Breast epithelium (tissue), 3 donors: ENCODE measurements around the gene PRRT4.

Source experiments
- POLR2A ChIP-seq: fragments of 450-650 bp; IDR thresholded peaks from one replicate; pipeline ENCODE4 v1.6.1; 2016; ENCODE audit warnings: antibody characterized with exemption, mild to moderate bottlenecking, moderate library complexity
- POLR2AphosphoS5 ChIP-seq, 3 donors: sonication (generic); formaldehyde crosslinking; IDR thresholded peaks; one replicate each; pipeline ENCODE4 v1.6.1; 2017; ENCODE audit warnings: antibody characterized with exemption in 3 of 3
- TF ChIP-seq, protein P1 (sequence below), 3 donors: fragments of 450-650 bp; IDR thresholded peaks; one replicate each; pipeline ENCODE4 v1.5.1; 2016 to 2017; ENCODE audit warnings: antibody characterized with exemption in 3 of 3, mild to moderate bottlenecking in 3 of 3, moderate library complexity in 3 of 3

DNA sequence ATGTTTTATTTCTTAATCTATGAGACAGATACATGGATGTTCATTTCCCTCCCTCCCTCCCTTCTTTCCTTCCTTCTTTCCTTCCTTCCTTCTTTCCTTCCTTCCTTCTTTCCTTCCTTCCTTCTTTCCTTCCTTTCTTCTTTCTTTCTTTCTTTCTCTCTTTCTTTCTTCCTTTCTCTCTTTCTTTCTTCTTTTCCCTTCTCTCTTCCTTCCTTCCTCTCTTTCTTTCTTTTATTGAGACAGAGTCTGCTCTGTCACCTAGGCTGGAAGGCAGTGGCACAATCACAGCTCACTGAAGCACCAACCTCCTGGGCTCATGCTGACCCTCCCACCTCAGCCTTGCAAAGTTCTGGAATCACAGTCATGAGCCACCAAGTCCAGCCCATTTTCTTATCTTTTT, 5.5 kb upstream of the PRRT4 start:
- TF ChIP-seq, protein P1, sequence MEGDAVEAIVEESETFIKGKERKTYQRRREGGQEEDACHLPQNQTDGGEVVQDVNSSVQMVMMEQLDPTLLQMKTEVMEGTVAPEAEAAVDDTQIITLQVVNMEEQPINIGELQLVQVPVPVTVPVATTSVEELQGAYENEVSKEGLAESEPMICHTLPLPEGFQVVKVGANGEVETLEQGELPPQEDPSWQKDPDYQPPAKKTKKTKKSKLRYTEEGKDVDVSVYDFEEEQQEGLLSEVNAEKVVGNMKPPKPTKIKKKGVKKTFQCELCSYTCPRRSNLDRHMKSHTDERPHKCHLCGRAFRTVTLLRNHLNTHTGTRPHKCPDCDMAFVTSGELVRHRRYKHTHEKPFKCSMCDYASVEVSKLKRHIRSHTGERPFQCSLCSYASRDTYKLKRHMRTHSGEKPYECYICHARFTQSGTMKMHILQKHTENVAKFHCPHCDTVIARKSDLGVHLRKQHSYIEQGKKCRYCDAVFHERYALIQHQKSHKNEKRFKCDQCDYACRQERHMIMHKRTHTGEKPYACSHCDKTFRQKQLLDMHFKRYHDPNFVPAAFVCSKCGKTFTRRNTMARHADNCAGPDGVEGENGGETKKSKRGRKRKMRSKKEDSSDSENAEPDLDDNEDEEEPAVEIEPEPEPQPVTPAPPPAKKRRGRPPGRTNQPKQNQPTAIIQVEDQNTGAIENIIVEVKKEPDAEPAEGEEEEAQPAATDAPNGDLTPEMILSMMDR (IDR thresholded peaks at IDR 0.05), result no peak
- TF ChIP-seq POLR2A, result no peak
- TF ChIP-seq POLR2AphosphoS5 (IDR thresholded peaks at IDR 0.05), result no peak
